GM19351 (cell line): ENCODE measurements around the gene FMN1.

Source experiments
- ATAC-seq: cut with Tn5 transposase; IDR thresholded peaks from one replicate; pipeline ENCODE4 v1.9.1; 2021; ENCODE audit warnings: mild to moderate bottlenecking, moderate library complexity; ENCODE audit not compliant: unreplicated experiment

FMN1 gene

GRCh38 chr15:33201491-33202231 is 7.1 kb upstream of the FMN1 start:
- peak; percentile 86 for ATAC-seq

DNA sequence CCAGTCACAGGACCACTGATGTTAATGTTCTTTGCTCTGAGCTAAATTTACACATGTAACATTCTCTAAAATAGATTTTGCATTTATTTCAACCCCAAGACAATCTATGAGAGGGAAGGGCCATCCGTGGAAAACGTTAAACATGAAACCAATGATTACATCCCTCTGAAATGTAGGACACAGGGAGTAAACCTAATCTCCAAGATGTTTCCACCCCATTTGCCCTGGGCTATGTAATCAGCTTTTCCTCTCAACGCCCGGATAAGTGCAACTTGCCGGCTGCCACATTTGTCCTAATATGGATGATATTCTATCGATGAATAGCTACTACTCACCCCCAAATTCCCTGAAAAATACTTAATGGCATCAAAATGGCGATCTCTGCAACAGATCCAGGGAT is 6.4 kb upstream of the FMN1 start:
- ATAC-seq: no peak

- ATAC-seq: no peak
Measured at GRCh38 chr15:33200444-33200843, 5.9 kb upstream of the FMN1 start.

- no peak for ATAC-seq
Measured at GRCh38 chr15:33198541-33198940, 4.0 kb upstream of the FMN1 start.

DNA sequence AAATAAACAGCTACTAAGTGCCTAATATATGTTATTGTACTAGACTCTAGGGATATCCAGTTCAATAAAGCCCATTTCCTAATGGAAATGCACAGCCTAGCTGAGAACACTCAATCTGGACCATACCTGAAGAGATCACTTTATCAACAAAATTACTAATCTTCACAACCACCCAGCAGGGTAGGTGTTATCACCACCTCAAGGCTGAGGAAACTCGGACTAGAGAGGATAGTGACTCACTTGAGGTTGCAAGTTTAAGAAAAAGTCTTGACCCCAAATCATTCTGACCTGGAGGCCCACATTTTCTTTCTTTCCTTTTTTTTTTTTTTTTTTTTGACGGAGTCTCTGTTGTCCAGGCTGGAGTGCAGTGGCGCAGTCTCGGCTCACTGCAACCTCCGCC is 3.1 kb upstream of the FMN1 start:
- no peak for ATAC-seq

DNA sequence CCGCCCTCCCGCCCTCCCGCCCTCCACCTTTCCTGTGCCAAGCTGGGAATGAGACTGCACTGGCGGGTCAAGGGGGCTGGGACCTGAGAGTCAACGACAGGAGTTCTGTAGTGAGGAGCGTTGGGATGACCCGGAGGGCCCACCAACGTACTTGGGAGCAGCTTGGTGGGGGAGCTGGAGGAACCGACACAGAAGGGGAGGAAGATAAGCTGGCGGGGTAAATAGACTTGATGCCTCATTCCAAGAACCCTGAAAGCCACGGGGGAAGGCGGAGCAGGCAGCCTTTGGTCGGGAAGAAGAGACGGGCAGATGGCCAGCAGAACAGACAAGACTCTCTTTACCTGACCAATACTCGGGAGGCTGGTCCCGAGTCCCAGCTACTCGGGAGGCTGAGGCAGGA is 277 bp downstream of the FMN1 start:
- no peak for ATAC-seq

DNA sequence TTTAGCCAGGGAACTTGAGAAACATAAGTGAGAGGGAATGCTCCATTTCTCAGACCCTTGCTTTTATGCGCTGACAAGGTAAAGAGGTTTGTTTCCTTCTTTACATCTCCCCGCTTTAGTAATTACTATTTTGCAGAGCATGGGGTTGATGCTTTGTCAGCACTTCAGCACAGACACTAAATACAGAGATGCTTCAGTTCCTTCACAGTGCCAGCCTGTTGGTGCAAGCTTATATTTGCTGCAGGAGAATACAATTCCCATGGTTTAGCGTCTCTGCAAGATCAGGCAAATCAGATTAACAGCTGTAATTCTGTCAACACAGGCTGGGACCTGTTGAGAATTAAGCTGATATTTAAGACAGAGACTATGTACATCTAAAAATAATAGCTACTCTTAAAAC is 2.9 kb downstream of the FMN1 start:
- no peak for ATAC-seq

GRCh38 chr15:33190539-33190938 is 4.0 kb downstream of the FMN1 start:
- peak; percentile 45 for ATAC-seq

DNA sequence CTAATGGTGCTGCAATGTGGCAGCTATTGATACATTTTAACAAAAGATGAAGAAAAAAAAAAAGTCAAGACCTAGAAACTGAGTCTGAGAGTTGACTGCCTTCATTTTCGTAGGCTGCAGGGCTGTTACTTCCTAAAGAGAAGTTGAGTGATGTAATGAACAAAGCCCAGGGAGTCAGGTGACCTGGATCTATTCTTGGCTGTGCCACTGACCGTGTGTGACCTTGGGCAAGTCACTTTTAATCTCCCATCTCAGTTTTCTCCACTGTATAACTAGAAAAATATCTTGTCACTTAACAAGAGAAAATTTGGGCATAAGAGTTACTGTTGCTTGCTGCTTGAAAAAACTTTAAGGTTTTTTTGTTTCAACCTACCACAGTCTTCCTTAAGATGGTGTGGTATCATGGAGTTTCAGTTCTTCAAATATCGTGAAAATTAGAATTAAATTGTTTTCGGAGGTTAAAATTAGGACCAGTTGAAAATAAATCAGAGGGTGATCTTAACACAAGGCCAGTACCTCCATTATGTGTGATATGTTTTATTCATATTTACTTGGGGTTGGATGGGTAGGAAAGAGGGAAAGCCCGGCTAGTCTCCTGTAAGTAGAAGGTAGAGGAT is 5.8 kb downstream of the FMN1 start:
- peak; percentile 70 for ATAC-seq

DNA sequence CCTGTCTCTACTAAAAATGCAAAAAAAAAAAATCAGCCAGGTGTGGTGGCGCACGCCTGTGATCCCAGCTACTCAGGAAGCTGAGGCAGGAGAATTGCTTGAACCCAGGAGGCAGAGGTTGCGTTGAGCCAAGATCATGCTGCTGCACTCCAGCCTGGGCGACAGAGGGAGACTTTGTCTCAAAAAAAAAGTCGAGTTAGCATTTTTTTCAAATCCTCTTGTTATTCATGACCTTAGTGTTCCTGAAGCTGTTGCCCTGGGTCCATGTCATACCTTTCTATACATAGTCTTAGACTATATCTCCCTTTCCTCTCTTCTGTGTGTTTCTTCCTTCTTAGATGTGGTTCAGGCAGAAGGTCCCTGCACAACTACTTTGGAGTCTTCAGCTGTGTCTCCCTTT is 6.4 kb downstream of the FMN1 start:
- no peak for ATAC-seq

GRCh38 chr15:33183334-33183733 is 11.2 kb downstream of the FMN1 start:
- ATAC-seq: no peak

- no peak for ATAC-seq
Measured at GRCh38 chr15:33182926-33183325, 11.6 kb downstream of the FMN1 start.

GRCh38 chr15:33182278-33182905 is 12.1 kb downstream of the FMN1 start:
- no peak for ATAC-seq

DNA sequence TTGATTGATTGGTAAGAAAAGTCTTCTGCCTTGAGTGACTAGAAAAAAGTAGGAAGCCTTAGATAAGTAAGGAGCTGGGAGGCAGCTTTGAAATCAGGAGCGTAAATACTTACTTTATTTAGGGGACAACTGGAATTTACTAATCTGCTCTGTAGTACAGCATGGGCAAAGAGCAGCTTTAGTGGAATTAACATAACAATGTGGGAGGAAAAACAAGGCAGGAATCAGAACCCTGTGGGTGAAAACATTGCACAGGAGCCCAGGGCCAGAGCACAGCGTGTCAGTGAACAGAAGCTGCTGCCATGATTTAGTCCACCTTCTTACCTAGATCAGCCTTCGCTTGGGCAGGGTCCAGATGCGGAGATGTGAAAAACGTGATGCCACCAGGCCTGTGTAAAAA is 14.6 kb downstream of the FMN1 start:
- no peak for ATAC-seq

- no peak for ATAC-seq
Measured at GRCh38 chr15:33171202-33171601, 23.3 kb downstream of the FMN1 start.

- no peak for ATAC-seq
Measured at GRCh38 chr15:33169625-33170024, 24.9 kb downstream of the FMN1 start.

GRCh38 chr15:33168444-33168843 is 26.1 kb downstream of the FMN1 start:
- peak; percentile 73 for ATAC-seq

- no peak for ATAC-seq
Measured at GRCh38 chr15:33163816-33164215, 30.7 kb downstream of the FMN1 start.

GRCh38 chr15:33161209-33161608 is 33.3 kb downstream of the FMN1 start:
- no peak for ATAC-seq

- ATAC-seq: no peak
Measured at GRCh38 chr15:33160581-33161165, 33.8 kb downstream of the FMN1 start.

DNA sequence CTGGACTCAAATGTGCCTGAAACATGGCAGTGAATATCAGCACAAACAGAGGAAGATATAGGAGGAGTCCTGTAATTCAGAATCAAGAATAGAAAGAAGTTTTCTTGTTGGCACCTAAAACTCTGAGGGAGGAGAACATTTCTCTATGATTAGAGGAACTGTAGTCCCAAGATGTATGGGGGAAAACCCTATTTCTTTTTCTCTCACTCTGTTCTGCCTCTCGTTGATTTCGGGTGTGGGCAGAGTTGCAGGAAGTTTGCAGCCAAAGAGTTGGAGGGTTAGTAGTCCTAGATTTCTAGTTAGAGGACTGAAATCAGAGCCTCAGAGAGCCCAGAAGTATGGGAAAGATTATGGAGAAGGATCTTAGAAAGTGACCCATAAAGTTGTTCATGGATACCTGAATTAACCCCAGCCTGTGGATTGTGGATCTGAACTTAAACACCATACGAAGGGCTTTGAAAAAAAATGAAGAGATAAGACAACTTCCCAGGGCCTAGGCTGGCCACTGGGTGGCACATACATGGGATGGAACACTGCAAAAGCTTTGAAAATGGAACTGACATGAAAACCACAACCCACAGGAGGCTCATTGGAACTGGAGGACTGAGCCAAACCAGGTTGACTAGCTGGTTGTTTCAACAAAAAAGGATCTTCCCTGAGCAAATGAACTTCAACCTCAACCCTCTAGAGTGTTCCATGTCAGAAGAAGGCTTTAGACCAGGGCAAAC is 34.6 kb downstream of the FMN1 start:
- ATAC-seq: no peak
